Measurements from ENCODE around the gene EXOC4. TPM values are rescaled to one million over a fixed set of nuclear protein-coding genes. Genes with fewer than 3 reads are reported as not detected.
A peak's percentile ranks its signal among the peaks of the same experiment; 100 is the strongest.

EXOC4 gene
- total and polyA plus RNA-seq, 2 donors (not counting 1 experiment from before 2014, with no cell fraction given), result 79.6 to 158 TPM

DNA sequence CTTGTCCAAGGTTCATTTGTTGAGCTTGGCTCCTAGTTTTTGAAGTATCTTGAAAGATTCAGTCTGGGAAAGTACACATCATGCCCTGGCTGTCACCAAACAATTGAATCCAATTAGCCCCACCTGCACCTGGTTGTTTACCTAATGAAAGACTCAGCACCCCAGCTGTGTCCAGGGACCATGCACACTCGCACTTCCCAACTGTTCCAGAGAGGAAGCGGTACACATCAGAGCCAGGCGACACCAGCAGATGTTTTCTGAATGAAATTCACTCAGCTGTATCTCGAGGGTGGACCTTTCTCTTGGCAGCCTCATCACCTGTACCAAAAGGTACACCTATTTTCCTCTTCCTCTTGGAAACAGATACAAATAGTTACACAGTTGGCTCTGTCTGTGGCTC lies 657.9 kb downstream of the EXOC4 start:
- TF ChIP-seq, protein P1, sequence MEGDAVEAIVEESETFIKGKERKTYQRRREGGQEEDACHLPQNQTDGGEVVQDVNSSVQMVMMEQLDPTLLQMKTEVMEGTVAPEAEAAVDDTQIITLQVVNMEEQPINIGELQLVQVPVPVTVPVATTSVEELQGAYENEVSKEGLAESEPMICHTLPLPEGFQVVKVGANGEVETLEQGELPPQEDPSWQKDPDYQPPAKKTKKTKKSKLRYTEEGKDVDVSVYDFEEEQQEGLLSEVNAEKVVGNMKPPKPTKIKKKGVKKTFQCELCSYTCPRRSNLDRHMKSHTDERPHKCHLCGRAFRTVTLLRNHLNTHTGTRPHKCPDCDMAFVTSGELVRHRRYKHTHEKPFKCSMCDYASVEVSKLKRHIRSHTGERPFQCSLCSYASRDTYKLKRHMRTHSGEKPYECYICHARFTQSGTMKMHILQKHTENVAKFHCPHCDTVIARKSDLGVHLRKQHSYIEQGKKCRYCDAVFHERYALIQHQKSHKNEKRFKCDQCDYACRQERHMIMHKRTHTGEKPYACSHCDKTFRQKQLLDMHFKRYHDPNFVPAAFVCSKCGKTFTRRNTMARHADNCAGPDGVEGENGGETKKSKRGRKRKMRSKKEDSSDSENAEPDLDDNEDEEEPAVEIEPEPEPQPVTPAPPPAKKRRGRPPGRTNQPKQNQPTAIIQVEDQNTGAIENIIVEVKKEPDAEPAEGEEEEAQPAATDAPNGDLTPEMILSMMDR (conservative IDR thresholded peaks at IDR 0.05 in 1 of 2, IDR thresholded peaks at IDR 0.05 in 1 of 2; ENCODE audit: low read depth in 1 of 2, low read length in 2 of 2), result no peak
- no peak for TF ChIP-seq EZH2 (IDR thresholded peaks at IDR 0.05; ENCODE audit: low read length, missing control alignments)
- Histone ChIP-seq H3K36me3 (ENCODE audit: control insufficient read depth, insufficient read depth, low read length) (no peaks in the 10 kb centered on the region), H3K9me3 (ENCODE audit: control insufficient read depth, insufficient read depth, low read depth, low read length) (no peaks in the 10 kb centered on the region)

DNA sequence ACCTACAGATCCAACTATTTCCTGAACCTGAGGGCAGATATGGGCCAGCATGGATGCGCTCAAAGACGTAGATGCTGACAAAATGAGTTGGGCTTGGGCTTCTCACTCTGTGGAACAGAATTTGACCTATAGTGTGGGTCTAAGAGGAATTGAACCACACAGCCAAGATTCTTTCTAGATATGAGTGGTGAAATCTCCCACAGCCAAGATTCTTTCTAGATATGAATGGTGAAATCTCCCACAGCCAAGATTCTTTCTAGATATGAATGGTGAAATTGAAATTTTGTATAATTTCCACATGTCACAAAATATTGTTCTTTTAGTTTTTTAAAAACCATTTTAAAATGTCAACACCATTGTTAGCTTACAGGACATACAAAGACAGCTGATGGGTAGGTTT lies 658.8 kb downstream of the EXOC4 start:
- Histone ChIP-seq H3K36me3 (ENCODE audit: control insufficient read depth, insufficient read depth, low read length) (no peaks in the 10 kb centered on the region), H3K9me3 (ENCODE audit: control insufficient read depth, insufficient read depth, low read depth, low read length) (no peaks in the 10 kb centered on the region)

More for the DNA sequence above, 657.9 kb downstream of the EXOC4 start:
- Histone ChIP-seq H3K27me3 (ENCODE audit: control insufficient read depth, insufficient read depth, low read length) (no peaks in the 10 kb centered on the region), H4K20me1 (ENCODE audit: control insufficient read depth, extremely low read depth, insufficient read depth, low read length) (no peaks in the 10 kb centered on the region), H3K27ac (ENCODE audit: insufficient read depth, low read length) (no peak overlapping the region), H3K4me1 (ENCODE audit: control insufficient read depth, extremely low read depth, insufficient read depth, low read length) (no peaks in the 10 kb centered on the region), H3K4me3 (replicated peaks in 1 of 4; ENCODE audit: control extremely low read depth in 1 of 4, insufficient read depth in 1 of 4, low read depth in 3 of 4, low read length in 4 of 4) (no peak overlapping the region), H3K4me2 (ENCODE audit: extremely low read depth, insufficient read depth, low read length) (no peak overlapping the region), H2AFZ (ENCODE audit: low read length) (no peak overlapping the region), H3K79me2 (ENCODE audit: control insufficient read depth, insufficient read depth, low read length) (no peaks in the 10 kb centered on the region), H3K9ac (ENCODE audit: insufficient read depth, low read length) (no peak overlapping the region)
- DNase-seq (ENCODE audit: low read depth in 2 of 2), result no peak

DNA sequence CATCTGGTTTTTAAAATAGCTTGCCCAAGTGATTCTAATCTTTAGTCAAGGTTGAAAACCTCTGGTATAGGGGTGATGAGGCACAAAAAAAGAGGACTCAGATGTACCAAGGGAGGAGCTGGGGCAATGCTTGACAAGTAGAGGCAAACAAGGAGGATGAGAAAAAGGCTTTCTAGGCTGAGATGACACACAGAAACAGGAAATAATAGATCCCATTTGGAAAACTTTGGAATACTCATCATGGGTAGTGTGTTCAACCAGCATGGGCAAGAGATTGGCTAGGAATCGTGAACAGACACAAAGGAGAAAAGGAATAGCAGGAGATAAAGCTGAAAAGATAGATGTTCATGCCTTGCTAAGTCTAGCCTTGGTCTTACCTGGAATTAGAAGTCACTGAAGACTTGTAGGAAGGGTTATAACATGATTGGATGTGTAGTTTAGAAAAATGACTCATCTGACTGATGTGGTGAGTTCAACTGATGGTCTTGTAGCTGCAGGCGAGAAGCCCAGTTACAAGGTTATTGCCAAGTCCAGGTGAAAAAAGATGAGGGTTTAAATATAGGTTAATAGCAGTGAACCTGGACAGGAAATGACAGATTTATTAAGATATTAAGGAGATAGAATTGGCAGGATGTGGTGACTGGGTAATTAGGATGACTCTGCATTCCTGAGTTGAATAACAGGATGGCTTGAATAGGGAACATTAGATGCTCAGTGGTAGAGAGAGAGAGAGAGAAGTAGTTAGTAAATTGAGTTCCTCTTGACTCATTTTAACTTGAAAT lies 660.2 kb downstream of the EXOC4 start:
- no peaks in the 10 kb centered on the region for H3K9me3 ChIP-seq (ENCODE audit: control insufficient read depth, insufficient read depth, low read depth, low read length)
- no peak overlapping the region for H3K27ac ChIP-seq (ENCODE audit: insufficient read depth, low read length)
- no peaks in the 10 kb centered on the region for H3K36me3 ChIP-seq (ENCODE audit: control insufficient read depth, insufficient read depth, low read length)
- no peak overlapping the region for H2AFZ ChIP-seq (ENCODE audit: low read length)
- TF ChIP-seq EZH2 (IDR thresholded peaks at IDR 0.05; ENCODE audit: low read length, missing control alignments), result no peak
- TF ChIP-seq, protein P1 (conservative IDR thresholded peaks at IDR 0.05 in 1 of 2, IDR thresholded peaks at IDR 0.05 in 1 of 2; ENCODE audit: low read depth in 1 of 2, low read length in 2 of 2), result no peak
- no peaks in the 10 kb centered on the region for H3K27me3 ChIP-seq (ENCODE audit: control insufficient read depth, insufficient read depth, low read length)
- DNase-seq (ENCODE audit: low read depth in 2 of 2), result peak in 1 of 2 donors; percentile 72
- H3K4me1 ChIP-seq (ENCODE audit: control insufficient read depth, extremely low read depth, insufficient read depth, low read length), result no peaks in the 10 kb centered on the region
- H4K20me1 ChIP-seq (ENCODE audit: control insufficient read depth, extremely low read depth, insufficient read depth, low read length), result no peaks in the 10 kb centered on the region
- H3K9ac ChIP-seq (ENCODE audit: insufficient read depth, low read length), result no peak overlapping the region
- no peak overlapping the region for H3K4me3 ChIP-seq (replicated peaks in 1 of 4; ENCODE audit: control extremely low read depth in 1 of 4, insufficient read depth in 1 of 4, low read depth in 3 of 4, low read length in 4 of 4)
- H3K79me2 ChIP-seq (ENCODE audit: control insufficient read depth, insufficient read depth, low read length), result no peaks in the 10 kb centered on the region
- no peak overlapping the region for H3K4me2 ChIP-seq (ENCODE audit: extremely low read depth, insufficient read depth, low read length)

More for the DNA sequence above, 658.8 kb downstream of the EXOC4 start:
- DNase-seq (ENCODE audit: low read depth in 2 of 2), result no peak
- Histone ChIP-seq H3K9ac (ENCODE audit: insufficient read depth, low read length) (no peak overlapping the region), H3K79me2 (ENCODE audit: control insufficient read depth, insufficient read depth, low read length) (no peaks in the 10 kb centered on the region), H3K4me2 (ENCODE audit: extremely low read depth, insufficient read depth, low read length) (no peak overlapping the region), H2AFZ (ENCODE audit: low read length) (no peak overlapping the region), H3K27me3 (ENCODE audit: control insufficient read depth, insufficient read depth, low read length) (no peaks in the 10 kb centered on the region), H3K4me1 (ENCODE audit: control insufficient read depth, extremely low read depth, insufficient read depth, low read length) (no peaks in the 10 kb centered on the region), H3K4me3 (replicated peaks in 1 of 4; ENCODE audit: control extremely low read depth in 1 of 4, insufficient read depth in 1 of 4, low read depth in 3 of 4, low read length in 4 of 4) (no peak overlapping the region), H3K27ac (ENCODE audit: insufficient read depth, low read length) (no peak overlapping the region), H4K20me1 (ENCODE audit: control insufficient read depth, extremely low read depth, insufficient read depth, low read length) (no peaks in the 10 kb centered on the region)
- TF ChIP-seq, protein P1 (conservative IDR thresholded peaks at IDR 0.05 in 1 of 2, IDR thresholded peaks at IDR 0.05 in 1 of 2; ENCODE audit: low read depth in 1 of 2, low read length in 2 of 2), result no peak
- no peak for TF ChIP-seq EZH2 (IDR thresholded peaks at IDR 0.05; ENCODE audit: low read length, missing control alignments)

All from fibroblast of lung (primary cell).